ENCODE results near the gene CCDC28A.

The CCDC28A gene

DNA sequence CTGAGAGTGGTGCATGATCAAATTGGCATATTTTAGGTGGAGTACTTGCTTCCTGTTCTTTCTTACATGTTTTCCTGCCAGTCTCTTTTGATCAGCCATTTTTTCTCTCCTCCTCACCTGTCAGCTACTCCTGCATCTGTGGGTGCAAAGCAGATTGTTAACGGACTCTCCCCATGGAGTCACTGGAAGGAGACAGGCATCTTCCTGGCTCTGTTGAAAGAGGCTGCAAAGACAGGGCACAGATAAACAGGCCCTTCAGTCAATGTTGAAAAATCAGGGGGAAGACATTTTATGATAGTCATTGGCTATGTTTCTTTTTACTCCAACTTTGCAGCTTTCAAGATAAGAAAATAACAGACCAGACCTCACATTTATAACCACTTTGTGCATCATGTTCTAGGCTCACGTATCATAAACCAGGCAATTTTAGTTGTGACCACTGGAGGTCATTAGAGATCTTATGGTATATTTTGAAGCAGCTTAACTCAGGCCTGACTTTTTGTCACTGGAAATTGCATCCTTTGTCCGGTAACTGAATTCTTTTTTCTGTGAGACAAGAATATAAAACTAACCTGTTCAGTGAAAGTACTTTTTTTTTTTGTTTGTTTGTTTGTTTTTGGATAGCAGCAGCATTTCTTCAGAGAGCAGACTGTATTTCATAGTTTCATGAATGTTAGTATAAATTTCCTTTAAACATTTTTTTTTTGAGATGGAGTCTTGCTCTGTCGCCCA, 42.4 kb downstream of the CCDC28A start:
- TF ChIP-seq, protein P1, sequence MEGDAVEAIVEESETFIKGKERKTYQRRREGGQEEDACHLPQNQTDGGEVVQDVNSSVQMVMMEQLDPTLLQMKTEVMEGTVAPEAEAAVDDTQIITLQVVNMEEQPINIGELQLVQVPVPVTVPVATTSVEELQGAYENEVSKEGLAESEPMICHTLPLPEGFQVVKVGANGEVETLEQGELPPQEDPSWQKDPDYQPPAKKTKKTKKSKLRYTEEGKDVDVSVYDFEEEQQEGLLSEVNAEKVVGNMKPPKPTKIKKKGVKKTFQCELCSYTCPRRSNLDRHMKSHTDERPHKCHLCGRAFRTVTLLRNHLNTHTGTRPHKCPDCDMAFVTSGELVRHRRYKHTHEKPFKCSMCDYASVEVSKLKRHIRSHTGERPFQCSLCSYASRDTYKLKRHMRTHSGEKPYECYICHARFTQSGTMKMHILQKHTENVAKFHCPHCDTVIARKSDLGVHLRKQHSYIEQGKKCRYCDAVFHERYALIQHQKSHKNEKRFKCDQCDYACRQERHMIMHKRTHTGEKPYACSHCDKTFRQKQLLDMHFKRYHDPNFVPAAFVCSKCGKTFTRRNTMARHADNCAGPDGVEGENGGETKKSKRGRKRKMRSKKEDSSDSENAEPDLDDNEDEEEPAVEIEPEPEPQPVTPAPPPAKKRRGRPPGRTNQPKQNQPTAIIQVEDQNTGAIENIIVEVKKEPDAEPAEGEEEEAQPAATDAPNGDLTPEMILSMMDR (conservative IDR thresholded peaks at IDR 0.05; ENCODE audit: low read depth, low read length), result peak; percentile 68
- peak; percentile 86 for DNase-seq (ENCODE audit: low read depth)
- no peak overlapping the region for H3K4me3 ChIP-seq (ENCODE audit: low read depth, low read length)

GRCh38 chr6:138817799-138818198, 44.2 kb downstream of the CCDC28A start:
- DNase-seq (ENCODE audit: low read depth), result peak; percentile 95

GRCh38 chr6:138818496-138819194, 45.1 kb downstream of the CCDC28A start:
- TF ChIP-seq, protein P1 (conservative IDR thresholded peaks at IDR 0.05; ENCODE audit: low read depth, low read length), result no peak
- DNase-seq (ENCODE audit: low read depth), result no peak
- H3K4me3 ChIP-seq (ENCODE audit: low read depth, low read length), result no peak overlapping the region

More at GRCh38 chr6:138817799-138818198, 44.2 kb downstream of the CCDC28A start:
- no peak overlapping the region for H3K4me3 ChIP-seq (ENCODE audit: low read depth, low read length)
- TF ChIP-seq, protein P1 (conservative IDR thresholded peaks at IDR 0.05; ENCODE audit: low read depth, low read length), result no peak

DNA sequence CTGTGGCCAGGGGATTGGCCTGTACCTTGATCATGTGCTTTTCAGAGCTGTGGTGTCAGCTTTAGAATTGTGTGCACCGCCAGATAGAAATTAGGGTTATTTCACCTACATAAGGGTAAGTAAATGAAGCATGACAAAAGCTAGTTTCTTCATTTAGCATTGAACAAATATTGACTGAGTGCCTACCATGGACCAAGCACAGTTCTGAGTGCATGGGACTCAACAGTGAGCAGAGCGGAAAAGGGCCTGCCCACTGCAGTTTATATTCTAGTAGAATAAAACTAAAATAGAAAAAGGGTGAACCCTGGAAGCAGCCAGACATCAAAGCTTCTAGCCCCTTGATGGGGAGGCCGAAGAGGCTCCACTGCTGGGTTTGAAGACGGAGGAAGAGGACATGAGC, 48.0 kb downstream of the CCDC28A start:
- TF ChIP-seq, protein P1 (conservative IDR thresholded peaks at IDR 0.05; ENCODE audit: low read depth, low read length), result no peak
- DNase-seq (ENCODE audit: low read depth), result no peak
- H3K4me3 ChIP-seq (ENCODE audit: low read depth, low read length), result no peak overlapping the region

DNA sequence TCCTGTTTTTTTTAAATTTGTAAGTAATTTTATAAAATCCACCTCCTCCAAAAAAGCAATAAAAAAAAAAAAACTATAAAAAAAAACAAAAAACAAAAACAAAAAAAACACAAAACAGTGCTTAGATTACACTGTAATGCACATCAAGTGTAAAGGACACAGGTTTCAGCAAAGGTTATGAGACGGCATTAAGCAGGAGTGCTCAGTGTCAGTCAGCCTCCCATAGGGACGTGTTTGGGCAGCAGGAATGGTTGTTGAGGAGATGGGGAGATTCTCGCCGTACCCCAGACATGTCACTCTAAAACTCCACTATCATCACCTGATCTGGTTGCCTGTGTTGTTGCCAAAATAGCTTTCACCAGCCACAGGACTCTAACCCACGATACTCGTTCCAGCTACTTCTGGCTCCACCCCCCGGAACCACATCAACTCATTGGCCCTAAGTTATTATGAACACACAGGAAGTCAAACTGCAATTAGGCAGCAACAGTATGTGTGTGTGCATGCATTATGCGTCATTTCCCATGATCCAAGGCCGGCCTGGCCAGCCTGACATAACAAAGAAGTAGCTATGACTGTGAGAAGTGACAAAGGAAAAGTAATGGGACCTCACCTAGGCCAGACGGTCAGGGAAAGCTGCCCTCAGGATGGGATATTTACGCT, 51.0 kb downstream of the CCDC28A start:
- DNase-seq (ENCODE audit: low read depth), result no peak
- H3K4me3 ChIP-seq (ENCODE audit: low read depth, low read length), result no peak overlapping the region
- TF ChIP-seq, protein P1 (conservative IDR thresholded peaks at IDR 0.05; ENCODE audit: low read depth, low read length), result no peak

GRCh38 chr6:138830248-138830647, 56.7 kb downstream of the CCDC28A start:
- DNase-seq (ENCODE audit: low read depth), result no peak
- H3K4me3 ChIP-seq (ENCODE audit: low read depth, low read length), result no peak overlapping the region
- TF ChIP-seq, protein P1 (conservative IDR thresholded peaks at IDR 0.05; ENCODE audit: low read depth, low read length), result no peak
